Activated T-helper 9 cell treated with anti-CD3 and anti-CD28 coated beads, Interleukin-2, amount 50 U/mL, for 16 hours (primary cell): ENCODE data around the gene TJP3.
A peak's percentile ranks its signal among the peaks of the same experiment; 100 is the strongest.
"Not testable (repeated sequence)": the region's sequence is repeated elsewhere in the genome, so short reads cannot be mapped to it uniquely, and the experiment has no call there.

Source experiments
- DNase-seq: peaks from one replicate; pipeline ENCODE4 v3.0.0-alpha.2; 2020; ENCODE audit warnings: low read depth

TJP3 gene

GRCh38 chr19:3743486-3743885, 35.3 kb downstream of the TJP3 start:
- no peak for DNase-seq

GRCh38 chr19:3745363-3746045, 37.3 kb downstream of the TJP3 start:
- no peak for DNase-seq

DNA sequence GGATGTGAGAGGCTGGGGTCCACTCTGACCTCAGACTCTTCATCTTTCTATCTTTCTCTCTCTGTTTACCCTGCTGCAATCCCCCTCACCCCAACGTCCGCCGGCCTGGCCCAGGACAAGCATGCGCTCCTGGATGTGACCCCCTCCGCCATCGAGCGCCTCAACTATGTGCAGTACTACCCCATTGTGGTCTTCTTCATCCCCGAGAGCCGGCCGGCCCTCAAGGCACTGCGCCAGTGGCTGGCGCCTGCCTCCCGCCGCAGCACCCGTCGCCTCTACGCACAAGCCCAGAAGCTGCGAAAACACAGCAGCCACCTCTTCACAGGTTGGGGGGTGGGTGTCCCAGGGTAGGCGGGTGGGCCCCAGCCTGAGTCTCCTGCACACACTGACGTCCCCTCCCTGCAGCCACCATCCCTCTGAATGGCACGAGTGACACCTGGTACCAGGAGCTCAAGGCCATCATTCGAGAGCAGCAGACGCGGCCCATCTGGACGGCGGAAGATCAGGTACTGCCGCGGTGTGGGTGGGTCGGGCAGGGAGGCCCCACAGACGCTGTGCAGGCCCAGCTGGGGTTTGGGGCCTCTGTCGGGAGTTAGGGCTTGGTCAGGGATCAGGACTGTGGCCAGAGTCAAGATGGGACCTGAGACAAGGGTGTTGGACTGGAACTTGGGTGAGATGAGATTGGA, 38.3 kb downstream of the TJP3 start:
- DNase-seq, result no peak

GRCh38 chr19:3748965-3749364, 40.8 kb downstream of the TJP3 start:
- no peak for DNase-seq

DNA sequence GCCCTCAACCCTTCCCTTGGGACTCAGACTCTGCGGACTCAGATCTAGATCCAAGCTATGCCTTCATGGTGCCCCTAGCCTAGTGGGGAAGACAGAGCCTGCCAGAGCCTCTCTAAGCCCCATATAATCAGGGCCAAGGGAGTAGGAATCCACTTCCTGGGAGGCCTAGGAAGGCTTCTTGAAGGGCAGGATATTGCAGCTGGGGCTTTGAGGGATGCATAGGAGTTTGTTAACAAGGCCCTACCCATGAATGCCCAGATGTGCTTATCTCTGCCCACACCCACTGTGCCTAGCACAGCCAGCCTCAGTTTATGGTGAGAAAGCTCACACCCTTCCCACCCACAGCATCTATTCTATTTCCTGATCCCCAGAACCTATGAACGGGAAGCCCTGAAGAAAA, 42.0 kb downstream of the TJP3 start:
- DNase-seq, result no peak

- DNase-seq, result no peak
These were observed 43.1 kb downstream of the TJP3 start for GRCh38 chr19:3751236-3751635.

DNA sequence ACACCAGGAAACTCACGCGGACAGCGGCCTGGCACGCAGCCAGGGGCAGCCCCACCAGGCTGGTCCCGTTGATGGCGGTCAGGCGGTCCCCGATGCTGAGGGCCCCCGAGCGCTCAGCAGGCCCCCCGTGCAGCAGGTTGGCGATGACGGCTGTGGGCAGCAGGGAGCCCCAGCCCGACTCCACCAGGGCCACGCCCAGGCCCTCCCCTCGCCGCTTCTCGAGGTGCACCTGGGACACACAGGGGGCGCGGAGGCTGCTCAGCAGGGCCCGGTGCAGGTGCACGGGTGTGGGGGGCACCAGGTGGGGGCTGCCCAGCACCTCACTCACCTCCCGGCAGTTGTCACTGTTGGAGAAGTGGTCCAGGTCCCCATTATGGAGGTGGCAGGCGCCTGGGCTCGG, 44.3 kb downstream of the TJP3 start:
- no peak for DNase-seq

- DNase-seq, result no peak
These were observed 45.6 kb downstream of the TJP3 start for GRCh38 chr19:3753631-3754410.

- not testable (repeated sequence) for DNase-seq
These were observed 49.5 kb downstream of the TJP3 start for GRCh38 chr19:3757705-3758104.

GRCh38 chr19:3758297-3758696, 50.1 kb downstream of the TJP3 start:
- not testable (repeated sequence) for DNase-seq

- no peak for DNase-seq
These were observed 51.5 kb downstream of the TJP3 start for GRCh38 chr19:3759482-3760254.

DNA sequence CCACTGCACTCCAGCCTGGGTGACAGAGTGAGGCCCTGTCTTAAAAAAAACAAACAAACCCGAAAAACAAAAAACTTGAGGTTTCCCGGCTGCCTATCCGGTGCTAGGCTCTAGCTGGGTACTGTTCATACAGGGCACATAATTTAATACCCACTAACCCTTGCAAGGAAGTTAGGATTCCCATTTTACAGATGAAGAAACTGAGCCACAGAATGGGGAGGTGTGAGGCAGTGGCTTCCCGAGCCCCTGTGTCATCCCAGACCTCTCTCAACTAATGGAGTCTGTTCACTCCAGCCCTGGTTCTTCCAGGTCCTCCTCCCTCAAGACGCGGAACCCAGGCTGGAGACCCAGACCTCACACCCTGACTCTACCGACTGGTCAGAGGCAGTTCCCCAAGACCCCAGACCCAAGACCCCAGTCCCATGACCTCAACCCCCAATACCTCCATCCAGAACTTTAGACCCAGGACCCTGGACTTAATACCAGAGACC, 52.7 kb downstream of the TJP3 start:
- DNase-seq, result no peak

DNA sequence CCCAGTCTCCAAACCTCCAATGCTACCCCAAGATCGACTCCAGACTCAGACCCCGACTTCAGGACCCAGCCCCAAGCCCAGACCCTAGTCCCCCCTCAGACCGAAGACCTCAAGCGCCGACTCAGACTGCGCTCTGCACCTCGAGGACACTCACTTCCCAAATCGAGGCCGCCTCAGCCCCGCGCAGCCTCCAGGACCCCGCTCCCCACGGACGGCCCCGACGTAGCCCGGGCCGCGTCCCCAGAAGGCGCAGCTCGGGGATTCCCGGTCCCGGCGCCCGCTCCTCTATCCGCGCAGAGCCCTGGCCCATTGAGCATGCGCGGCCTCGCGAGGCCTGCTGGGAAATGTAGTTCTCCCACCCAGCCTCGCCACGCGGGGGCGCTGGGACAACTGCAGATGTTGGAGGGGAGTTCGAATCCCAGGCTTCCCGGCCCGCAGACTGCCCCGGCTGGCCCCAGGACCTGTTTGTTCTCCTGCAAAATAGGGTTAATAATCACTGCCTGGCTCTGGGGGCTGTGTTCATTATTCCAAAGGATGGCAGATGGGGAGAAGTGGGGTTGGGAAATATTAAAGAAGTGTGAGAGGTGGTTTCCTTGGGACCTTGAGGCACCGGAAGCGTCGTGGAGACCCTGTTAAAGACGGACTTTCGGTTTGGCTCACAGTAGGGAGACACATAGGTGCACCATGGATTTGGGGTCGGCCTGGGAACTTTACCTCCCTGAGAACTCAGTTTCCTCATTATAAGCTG, 53.4 kb downstream of the TJP3 start, which contains the start of gene APBA3:
Gene APBA3, minus strand, starts transcription at position 311 of the 748 bp plus-strand sequence. CDS start 1,428 bp downstream, outside the sequence.
- peak; percentile 95 for DNase-seq

DNA sequence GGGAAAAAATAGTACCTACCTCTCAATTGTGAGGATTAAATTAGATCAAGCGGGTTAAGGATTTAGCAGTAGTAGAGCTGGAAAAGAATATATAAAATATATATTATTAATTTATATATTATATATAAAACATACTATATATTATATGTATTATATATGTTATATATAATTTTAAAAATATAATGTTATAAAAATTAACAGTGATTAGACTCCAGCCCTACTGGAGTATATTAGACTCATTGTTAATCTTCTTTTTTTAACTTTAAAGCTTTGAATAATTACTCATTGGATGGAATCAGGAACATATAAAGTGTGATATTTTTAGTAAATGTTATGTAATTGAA, 53.9 kb downstream of the TJP3 start:
- DNase-seq, result no peak

GRCh38 chr19:3762501-3763459, 54.6 kb downstream of the TJP3 start, which contains the start of gene MRPL54:
MRPL54 (plus strand) TSS chr19:3762682; CDS start chr19:3762701, 19 bp downstream.
- DNase-seq, result peak; percentile 99

DNA sequence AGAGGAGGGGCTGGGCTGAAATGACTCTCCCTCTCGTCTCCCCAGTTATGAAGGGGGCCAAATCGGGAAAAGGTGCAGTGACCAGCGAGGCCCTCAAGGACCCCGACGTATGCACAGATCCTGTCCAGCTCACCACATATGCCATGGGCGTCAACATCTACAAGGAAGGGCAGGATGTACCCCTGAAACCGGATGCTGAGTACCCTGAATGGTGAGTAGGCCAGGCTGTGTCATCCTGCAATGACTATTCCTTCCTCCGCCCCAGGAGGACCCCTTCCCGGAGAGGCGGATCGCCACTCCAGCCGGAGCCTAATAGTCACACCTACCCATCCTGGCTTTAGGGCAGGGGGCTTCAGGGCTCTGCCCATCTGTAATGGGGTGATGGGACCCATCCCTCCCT, 56.9 kb downstream of the TJP3 start:
- DNase-seq, result no peak

- DNase-seq, result not testable (repeated sequence)
These were observed 57.6 kb downstream of the TJP3 start for GRCh38 chr19:3765757-3766156.

DNA sequence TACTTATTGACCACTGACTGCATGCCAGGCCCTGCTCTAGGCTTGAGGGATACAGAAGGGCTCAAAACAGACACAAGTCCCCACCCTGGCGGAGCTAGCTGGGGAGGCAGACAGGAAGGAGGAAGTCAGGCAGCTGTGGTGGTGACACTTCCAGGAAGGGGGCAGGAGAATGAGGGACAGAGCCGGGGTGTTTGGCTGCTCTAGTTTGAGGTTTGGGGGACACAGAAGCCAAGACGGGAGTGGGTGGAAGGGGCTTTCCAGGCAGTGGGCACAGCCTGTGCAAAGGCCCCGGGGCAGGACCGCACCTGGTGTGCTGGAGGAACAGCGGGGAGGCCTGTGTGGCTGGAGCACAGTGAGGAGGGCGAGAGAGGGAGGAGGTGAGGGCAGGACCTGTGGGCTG, 58.3 kb downstream of the TJP3 start:
- DNase-seq, result no peak

DNA sequence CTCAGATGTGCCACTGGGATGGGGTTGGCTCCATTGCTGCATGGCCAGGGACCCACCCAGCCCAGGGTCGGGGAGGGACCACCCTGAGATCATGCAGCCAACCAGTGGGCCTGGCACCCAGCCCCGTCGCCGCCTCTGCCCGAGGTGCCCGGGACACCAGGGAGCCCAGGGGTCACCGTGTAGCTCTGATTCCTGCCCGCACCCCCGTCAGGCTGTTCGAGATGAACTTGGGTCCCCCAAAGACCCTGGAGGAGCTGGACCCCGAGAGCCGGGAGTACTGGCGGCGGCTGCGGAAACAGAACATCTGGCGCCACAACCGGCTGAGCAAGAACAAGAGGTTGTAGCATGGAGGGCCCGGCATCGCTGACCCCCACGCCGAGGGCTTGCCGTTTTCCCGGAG, 58.9 kb downstream of the TJP3 start:
- no peak for DNase-seq
